ENCODE results near the gene NCCRP1. TPM values are rescaled to one million over a fixed set of nuclear protein-coding genes. Genes with fewer than 3 reads are reported as not detected.
"Not testable (repeated sequence)": the region's sequence is repeated elsewhere in the genome, so short reads cannot be mapped to it uniquely, and the experiment has no call there.

NCCRP1 gene
- total RNA-seq, 1 donor from 2014 or later, result not detected

- no peak for DNase-seq (ENCODE audit: low read depth)
Observed at GRCh38 chr19:39205449-39205764, 8.6 kb downstream of the NCCRP1 start.

DNA sequence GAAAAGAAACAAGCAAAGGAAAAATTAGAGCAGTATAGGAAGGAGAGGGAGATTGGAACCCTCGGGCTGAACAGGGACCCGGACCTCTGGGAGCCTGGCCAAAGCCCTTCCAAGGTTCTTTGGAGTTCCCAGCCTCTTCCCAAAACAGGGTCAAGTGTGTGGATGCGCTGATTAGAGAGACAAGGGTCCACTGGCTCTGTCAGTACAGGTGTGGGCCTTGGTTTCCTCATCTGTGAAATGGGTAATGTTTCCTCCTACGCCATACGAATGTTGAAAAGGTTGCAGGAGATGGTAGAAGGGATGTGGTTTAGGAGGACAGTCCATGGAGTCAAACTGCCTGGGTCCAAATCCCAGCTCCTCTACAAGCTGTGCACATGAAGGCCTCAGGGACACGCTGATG is 9.4 kb downstream of the NCCRP1 start:
- no peak for DNase-seq (ENCODE audit: low read depth)

DNA sequence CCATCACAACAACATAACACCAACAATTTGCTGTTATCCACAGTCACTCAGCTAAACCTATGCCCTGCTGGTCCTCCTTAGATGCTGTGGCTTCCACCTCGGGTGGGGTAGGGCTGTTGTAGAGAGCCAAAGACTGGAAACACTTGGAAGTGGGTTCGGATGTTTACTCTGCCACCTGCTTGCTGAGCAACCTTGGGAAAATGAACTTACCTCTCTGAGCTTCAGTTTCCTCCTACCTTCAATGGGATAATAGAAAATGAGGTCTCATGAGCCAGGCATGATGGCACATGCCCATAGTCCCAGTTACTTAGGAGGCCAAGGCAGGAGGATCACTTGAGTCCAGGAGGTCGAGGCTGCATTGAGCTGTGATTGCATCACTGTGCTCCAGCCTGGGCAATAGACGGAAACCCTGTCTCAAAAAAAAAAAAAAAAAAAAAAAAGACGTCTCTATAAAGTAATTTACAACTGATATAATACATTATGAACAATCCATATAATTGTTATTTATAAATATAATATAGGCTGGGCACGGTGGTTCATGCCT is 10.6 kb downstream of the NCCRP1 start:
- no peak for DNase-seq (ENCODE audit: low read depth)

- DNase-seq (ENCODE audit: low read depth), result no peak
Observed at GRCh38 chr19:39208175-39208795, 11.5 kb downstream of the NCCRP1 start.

DNA sequence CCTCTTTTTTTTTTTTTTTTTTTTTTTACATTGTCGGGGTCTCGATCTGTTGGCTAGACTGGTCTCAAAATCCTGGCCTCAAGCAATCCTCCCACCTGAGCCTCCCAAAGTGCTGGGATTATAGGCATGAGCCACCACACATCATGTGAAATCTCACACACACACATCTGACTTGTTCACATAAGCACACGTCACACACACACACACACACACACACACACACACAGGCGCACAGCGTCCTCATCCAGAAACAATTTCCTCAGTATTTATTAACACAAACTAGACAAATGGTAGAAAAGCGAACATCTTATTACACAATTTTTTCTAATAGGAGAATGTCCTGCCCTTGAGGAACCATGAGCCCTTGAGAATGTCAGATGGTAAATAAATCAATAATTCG is 12.4 kb downstream of the NCCRP1 start:
- no peak for DNase-seq (ENCODE audit: low read depth)

GRCh38 chr19:39211731-39212374 is 15.1 kb downstream of the NCCRP1 start:
- DNase-seq (ENCODE audit: low read depth), result peak; percentile 23

DNA sequence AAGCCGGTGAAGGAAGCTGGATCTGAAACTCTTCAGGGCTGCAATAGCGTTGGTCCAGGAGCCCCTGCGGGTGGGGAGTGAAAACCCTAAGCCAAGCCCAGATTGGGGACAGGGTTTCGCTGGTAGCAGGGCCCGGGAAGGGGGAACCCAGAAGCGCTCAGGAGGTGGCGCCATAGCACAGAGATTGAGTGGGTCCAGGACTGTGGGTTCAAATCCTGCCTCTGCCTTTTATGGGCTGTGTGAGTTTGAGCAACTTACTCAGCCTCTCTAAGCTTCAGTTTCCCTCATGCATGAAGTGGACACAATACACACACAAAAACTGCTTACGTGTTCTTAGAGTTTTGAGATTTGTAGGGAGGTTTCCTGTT is 15.6 kb downstream of the NCCRP1 start:
- DNase-seq (ENCODE audit: low read depth), result no peak

DNA sequence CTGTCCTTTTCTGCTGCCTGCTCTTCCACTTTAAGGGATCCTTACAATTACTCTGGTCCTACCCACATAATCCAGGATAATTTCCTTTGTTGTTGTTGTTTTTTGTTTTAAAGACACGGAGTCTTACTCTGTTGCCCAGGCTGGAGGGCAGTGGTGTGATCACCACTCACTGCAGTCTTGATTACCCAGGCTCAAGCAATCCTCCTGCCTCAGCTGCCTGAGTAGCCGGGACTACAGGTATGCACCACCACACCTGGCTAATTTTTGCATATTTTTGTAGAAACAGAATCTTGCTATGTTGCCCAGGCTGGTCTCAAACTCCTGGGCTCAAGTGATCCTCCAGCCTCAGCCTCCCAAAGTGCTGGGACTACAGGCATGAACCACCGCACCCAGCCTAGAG is 18.6 kb downstream of the NCCRP1 start:
- DNase-seq (ENCODE audit: low read depth), result not testable (repeated sequence)

- no peak for DNase-seq (ENCODE audit: low read depth)
Observed at GRCh38 chr19:39217094-39217493, 20.3 kb downstream of the NCCRP1 start.

DNA sequence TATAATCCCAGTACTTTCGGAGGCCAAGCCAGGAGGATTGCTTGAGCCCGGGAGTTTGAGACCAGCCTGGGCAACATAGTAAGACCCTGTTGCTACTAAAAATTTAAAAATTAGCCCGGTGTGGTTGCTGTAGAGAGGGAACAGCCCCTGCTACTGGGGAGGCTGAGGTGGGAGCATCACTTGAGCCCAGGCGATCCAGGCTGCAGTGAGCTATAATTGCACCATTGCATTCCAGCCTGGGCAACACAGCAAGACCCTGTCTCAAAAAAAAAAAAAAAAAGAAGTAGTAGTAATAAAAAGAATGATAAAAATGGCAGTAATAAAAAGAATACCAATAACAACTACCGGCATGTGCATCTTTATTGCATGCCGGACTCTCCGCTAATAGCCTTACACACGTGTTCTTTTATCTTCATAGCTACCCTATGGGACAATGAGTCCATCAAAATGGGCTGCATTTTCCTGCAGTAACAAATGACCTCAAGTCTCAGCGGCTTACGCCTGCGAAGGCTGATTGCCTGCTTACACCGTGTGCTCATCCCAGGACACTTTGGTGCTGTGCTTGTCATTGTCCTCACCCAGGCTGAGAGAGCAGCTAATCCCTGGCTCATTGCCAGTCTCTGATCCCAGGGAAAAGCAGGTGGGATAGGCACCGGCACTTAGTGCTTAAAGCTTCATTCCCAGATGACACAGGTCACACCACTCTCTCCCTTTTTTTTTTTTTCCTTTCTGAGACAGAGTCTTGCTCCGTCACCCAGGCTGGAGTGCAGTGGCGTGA is 21.7 kb downstream of the NCCRP1 start:
- no peak for DNase-seq (ENCODE audit: low read depth)

GRCh38 chr19:39219108-39219507 is 22.3 kb downstream of the NCCRP1 start:
- DNase-seq (ENCODE audit: low read depth), result not testable (repeated sequence)

DNA sequence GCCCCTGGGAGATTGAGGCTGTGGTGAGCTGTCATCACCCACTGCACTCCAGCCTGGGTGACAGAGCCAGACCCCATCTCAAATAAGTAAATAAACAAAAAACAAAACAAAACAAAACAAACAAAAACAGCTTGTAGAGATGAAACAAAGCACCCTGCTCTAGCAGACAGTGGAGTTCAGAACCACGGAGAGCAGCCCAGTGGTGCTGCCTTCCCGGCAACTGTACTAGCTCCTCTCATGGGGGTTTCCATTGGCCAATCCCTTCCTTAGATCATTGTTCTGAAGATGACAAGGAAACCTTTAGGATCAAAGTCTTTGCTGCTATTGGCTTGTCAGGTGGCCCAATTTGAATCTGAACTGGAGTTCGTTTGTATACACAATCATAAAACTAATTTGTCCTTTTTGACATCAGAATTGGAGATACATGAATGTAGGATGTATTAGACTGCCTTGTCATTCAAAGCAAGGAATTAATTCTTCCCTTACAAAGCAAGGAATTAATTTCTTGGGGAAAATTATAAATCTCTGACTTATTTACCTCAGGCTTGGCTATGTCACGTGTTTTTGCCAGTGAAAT is 27.0 kb downstream of the NCCRP1 start:
- DNase-seq (ENCODE audit: low read depth), result peak; percentile 41

GRCh38 chr19:39224910-39225309 is 28.1 kb downstream of the NCCRP1 start:
- no peak for DNase-seq (ENCODE audit: low read depth)

DNA sequence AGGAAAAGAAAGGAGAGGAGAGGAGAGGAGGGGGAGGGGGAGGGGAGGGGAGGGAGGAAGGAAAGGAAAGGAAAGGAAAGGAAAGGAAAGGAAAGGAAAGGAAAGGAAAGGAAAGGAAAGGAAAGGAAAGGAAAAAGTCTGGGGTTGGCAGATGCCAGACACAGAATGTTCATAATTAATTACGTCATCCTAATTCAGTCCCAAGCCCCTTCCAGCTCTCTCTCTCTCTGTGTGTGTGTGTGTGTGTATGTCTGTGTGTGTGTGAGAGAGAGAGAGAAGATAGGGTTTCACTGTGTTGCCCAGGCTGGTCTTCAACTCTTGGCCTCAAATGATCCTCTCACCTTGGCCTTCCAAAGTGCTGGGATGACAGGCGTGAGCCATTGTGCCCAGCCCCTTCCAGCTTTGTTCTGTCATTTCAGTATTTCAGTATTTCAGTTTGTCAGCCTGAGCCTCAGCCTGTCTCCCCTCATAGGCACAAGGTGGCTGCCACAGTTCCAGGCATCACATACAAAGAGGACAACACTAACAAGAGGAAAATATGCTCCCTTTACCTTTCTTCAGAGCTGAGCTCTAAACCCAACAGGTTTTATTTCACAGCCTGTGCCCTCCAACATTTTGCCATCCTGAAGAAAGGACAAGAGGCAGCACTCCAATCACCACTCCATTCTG is 33.5 kb downstream of the NCCRP1 start:
- DNase-seq (ENCODE audit: low read depth), result no peak

GRCh38 chr19:39232708-39233107 is 35.9 kb downstream of the NCCRP1 start:
- no peak for DNase-seq (ENCODE audit: low read depth)

DNA sequence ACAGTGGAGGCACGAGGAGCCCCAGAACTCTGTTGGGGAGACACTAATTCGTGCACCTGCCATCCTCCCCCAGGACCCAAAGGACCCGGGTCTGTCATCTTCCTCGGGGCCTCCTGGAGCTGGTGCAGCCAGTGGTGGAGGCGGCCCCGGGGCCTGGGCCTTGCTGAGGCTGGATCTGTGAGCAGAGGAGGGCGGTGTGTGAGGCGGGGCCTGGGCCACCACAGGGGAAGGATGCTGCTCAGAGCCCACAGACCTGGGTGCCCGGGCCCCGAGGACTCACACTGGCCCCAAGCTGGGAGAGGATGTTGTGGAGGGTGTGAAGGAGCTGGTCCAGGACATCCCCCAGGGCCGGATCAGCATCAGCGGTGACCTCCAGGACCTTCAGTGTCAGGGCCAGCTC is 39.8 kb downstream of the NCCRP1 start:
- no peak for DNase-seq (ENCODE audit: low read depth)

- no peak for DNase-seq (ENCODE audit: low read depth)
Observed at GRCh38 chr19:39237200-39238184, 40.7 kb downstream of the NCCRP1 start.

DNA sequence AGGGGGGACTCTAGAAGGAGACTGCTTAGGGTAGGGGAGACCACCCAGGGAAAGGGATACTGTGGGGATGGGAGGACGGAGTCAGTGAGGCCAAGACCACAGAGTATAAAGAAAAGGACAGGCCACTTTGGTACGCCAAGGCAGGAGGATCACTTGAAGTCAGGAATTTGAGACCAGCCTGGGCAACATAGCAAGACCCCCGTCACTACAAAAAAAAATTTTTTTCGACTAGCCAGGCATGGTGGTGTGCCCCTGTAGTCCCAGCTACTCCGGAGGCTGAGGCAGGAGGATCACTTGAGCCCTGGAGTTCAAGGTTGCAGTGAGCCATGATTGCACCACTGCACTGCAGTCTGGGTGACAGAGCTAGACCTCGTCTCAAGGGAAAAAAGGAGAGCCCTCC is 41.4 kb downstream of the NCCRP1 start:
- no peak for DNase-seq (ENCODE audit: low read depth)

DNA sequence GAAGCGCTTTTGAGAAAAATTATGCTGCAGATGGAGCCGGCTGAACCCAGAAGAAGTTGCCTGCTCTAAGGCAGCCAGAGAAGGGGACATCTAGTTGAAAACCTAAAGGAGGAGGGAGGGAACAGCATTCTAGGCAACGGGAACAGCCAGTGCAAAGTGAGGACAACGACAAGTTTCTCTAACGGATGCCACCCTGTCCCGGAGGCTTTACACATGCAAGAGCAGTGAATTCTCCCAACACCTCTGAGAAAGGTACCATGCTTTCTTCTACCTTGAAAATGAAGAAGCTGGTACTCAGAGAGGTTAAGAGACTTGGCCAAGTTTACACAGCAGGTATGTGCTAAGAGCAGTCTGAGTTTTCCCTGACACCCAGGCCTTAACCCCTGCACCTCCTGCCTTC is 42.2 kb downstream of the NCCRP1 start:
- DNase-seq (ENCODE audit: low read depth), result no peak

- no peak for DNase-seq (ENCODE audit: low read depth)
Observed at GRCh38 chr19:39240421-39240820, 43.7 kb downstream of the NCCRP1 start.
